GM23338 (cell line): ENCODE results near the gene TBKBP1. TPM values are rescaled to one million over a fixed set of nuclear protein-coding genes. Genes with fewer than 3 reads are reported as not detected.
"Not testable (repeated sequence)": the region's sequence is repeated elsewhere in the genome, so short reads cannot be mapped to it uniquely, and the experiment has no call there.

Source experiments
- ATAC-seq: fragments of 200-7000 bp; cut with Tn5 transposase; 3 replicates; pipeline ENCODE4 v1.9.1; 2020
- DNase-seq: peaks from one replicate; pipeline ENCODE4 v3.0.0-alpha.2; 2015; ENCODE audit warnings: low spot score
- H2AFZ ChIP-seq: fragments of 200-600 bp; sonication (generic); 2 replicates; pipeline ENCODE4 v1.8.0; 2016; ENCODE audit warnings: antibody characterized with exemption, mild to moderate bottlenecking, moderate library complexity
- H3F3A ChIP-seq: fragments of 200-600 bp; sonication (generic); replicated peaks from 2 replicates; pipeline ENCODE4 v1.8.0; 2017; ENCODE audit warnings: antibody characterized with exemption, mixed run types, low read depth
- H3K27ac ChIP-seq: fragments of 200-600 bp; sonication (generic); 2 replicates; pipeline ENCODE4 v1.6.1; 2016; ENCODE audit warnings: low read depth
- H3K27me3 ChIP-seq: fragments of 200-600 bp; sonication (generic); 2 replicates; pipeline ENCODE4 v1.8.0; 2016; ENCODE audit warnings: mild to moderate bottlenecking, mixed run types, moderate library complexity; ENCODE audit not compliant: insufficient read depth
- H3K36me3 ChIP-seq: fragments of 200-600 bp; sonication (generic); 2 replicates; pipeline ENCODE4 v1.8.0; 2016; ENCODE audit warnings: mild to moderate bottlenecking; ENCODE audit not compliant: insufficient read depth
- H3K4me1 ChIP-seq: fragments of 200-600 bp; sonication (generic); 2 replicates; pipeline ENCODE4 v1.8.0; 2016; ENCODE audit warnings: mild to moderate bottlenecking, moderate library complexity; ENCODE audit not compliant: insufficient read depth
- H3K4me2 ChIP-seq: fragments of 200-600 bp; sonication (generic); 2 replicates; pipeline ENCODE4 v1.7.1; 2017; ENCODE audit warnings: mixed run types
- H3K4me3 ChIP-seq: fragments of 200-600 bp; sonication (generic); 2 replicates; pipeline ENCODE4 v1.6.1; 2016; ENCODE audit warnings: mixed run types
- H3K79me2 ChIP-seq: fragments of 200-600 bp; sonication (generic); replicated peaks from 2 replicates; pipeline ENCODE4 v1.8.0; 2017; ENCODE audit warnings: mild to moderate bottlenecking; ENCODE audit not compliant: insufficient read depth
- H3K9me2 ChIP-seq: fragments of 200-600 bp; sonication (generic); 2 replicates; pipeline ENCODE4 v1.8.0; 2017; ENCODE audit not compliant: insufficient read depth
- H4K20me1 ChIP-seq: fragments of 200-600 bp; sonication (generic); replicated peaks from 2 replicates; pipeline ENCODE4 v1.8.0; 2017; ENCODE audit warnings: mild to moderate bottlenecking; ENCODE audit not compliant: insufficient read depth
- H3K27ac Mint-ChIP-seq: 2 replicates; pipeline ENCODE4 v1.8.0; 2020; ENCODE audit warnings: inconsistent platforms, mild to moderate bottlenecking, moderate library complexity, mixed read lengths
- H3K27me3 Mint-ChIP-seq: 3 replicates; pipeline ENCODE4 v1.8.0; 2022; ENCODE audit warnings: low read depth, mild to moderate bottlenecking, moderate library complexity, mixed read lengths, inconsistent platforms; ENCODE audit not compliant: insufficient read depth, poor library complexity
- H3K36me3 Mint-ChIP-seq: 3 replicates; pipeline ENCODE4 v1.8.0; 2021; ENCODE audit warnings: low read depth, mild to moderate bottlenecking, inconsistent platforms, moderate library complexity, mixed read lengths
- H3K4me1 Mint-ChIP-seq: 3 replicates; pipeline ENCODE4 v1.8.0; 2020; ENCODE audit warnings: mild to moderate bottlenecking, inconsistent platforms, mixed read lengths
- H3K4me3 Mint-ChIP-seq: 3 replicates; pipeline ENCODE4 v1.8.0; 2021; ENCODE audit warnings: moderate library complexity, mild to moderate bottlenecking, inconsistent platforms, mixed read lengths
- H3K9me3 Mint-ChIP-seq: 3 replicates; pipeline ENCODE4 v1.8.0; 2020; ENCODE audit warnings: moderate library complexity, mild to moderate bottlenecking, inconsistent platforms, mixed read lengths
- EZH2 ChIP-seq: fragments of 200-600 bp; sonication (generic); IDR thresholded peaks from one replicate; pipeline ENCODE4 v1.8.0; 2017; ENCODE audit warnings: antibody characterized with exemption, mild to moderate bottlenecking, low read depth; ENCODE audit not compliant: unreplicated experiment
- EZH2phosphoT487 ChIP-seq: fragments of 200-600 bp; sonication (generic); IDR thresholded peaks from one replicate; pipeline ENCODE4 v1.8.1; 2018; ENCODE audit warnings: antibody characterized with exemption; ENCODE audit not compliant: unreplicated experiment
- JUNB ChIP-seq: IDR thresholded peaks from one replicate; pipeline ENCODE4 v1.6.1; 2016; ENCODE audit warnings: antibody characterized with exemption; ENCODE audit not compliant: unreplicated experiment
- POLR2AphosphoS5 ChIP-seq: IDR thresholded peaks from 2 replicates; pipeline ENCODE4 v1.6.1; 2016; ENCODE audit warnings: antibody characterized with exemption, low read depth
- ZNF331 ChIP-seq: fragments of 250-450 bp; sonication (Bioruptor Pico); IDR thresholded peaks from 2 replicates; pipeline ENCODE4 v1.5.0; 2020; ENCODE audit warnings: low read depth, mild to moderate bottlenecking, moderate library complexity
- polyA plus RNA-seq: library from polyadenylated mRNA; unstranded; fragments of >200 nt; fragmentation: Nextera tagmentation; extraction: Ambion mirVana; gene quantifications from 2 replicates; pipeline ENCODE4 v1.2.1, GENCODE V29; 2016
- total RNA-seq: library from RNA; depleted of rRNA; stranded (reverse); fragments of >200 nt; shearing (Covaris generic); gene quantifications from 2 replicates; pipeline ENCODE4 v1.2.3, GENCODE V29; 2014
- TF ChIP-seq, protein P1 (sequence below), 2 experiments: fragments of 200-600 bp in 1 of 2; sonication (generic) in 1 of 2; conservative IDR thresholded peaks; 2 replicates each; pipeline versions ENCODE4 v1.5.1 to v1.6.1; 2016 to 2017; ENCODE audit warnings: antibody characterized with exemption in 2 of 2, low read depth in 2 of 2, mild to moderate bottlenecking in 2 of 2, moderate library complexity in 1 of 2
- TF ChIP-seq, protein P2 (sequence below): IDR thresholded peaks from one replicate; pipeline ENCODE4 v1.6.1; 2018; ENCODE audit warnings: antibody characterized with exemption; ENCODE audit not compliant: unreplicated experiment

TBKBP1 gene
- total and polyA plus RNA-seq, 2 experiments from 2014 or later: 2.5 to 12.1 TPM

GRCh38 chr17:47682138-47682537 is 11.8 kb upstream of the TBKBP1 start:
- Histone ChIP-seq H3K4me1 (peaks cover 4% of the 10 kb centered on the region), H3K79me2 (no peaks in the 10 kb centered on the region), H3K9me2 (no peaks in the 10 kb centered on the region), H3K4me3 (no peak overlapping the region), H3K4me2 (no peak overlapping the region), H4K20me1 (peaks cover 35% of the 10 kb centered on the region; the same call in 1 of the 2 replicates), H3K27ac (0 out of 2 replicates have a peak overlapping the region, but pooled peaks have one; percentile 34), H3F3A (peaks cover 44% of the 10 kb centered on the region), H2AFZ (no peak overlapping the region), H3K27me3 (no peaks in the 10 kb centered on the region), H3K36me3 (peaks cover 64% of the 10 kb centered on the region)
- H3K27me3 Mint-ChIP-seq: peaks cover 17% of the 10 kb centered on the region
- H3K27ac Mint-ChIP-seq: no peak overlapping the region
- no peak overlapping the region for H3K4me3 Mint-ChIP-seq
- H3K9me3 Mint-ChIP-seq: no peaks in the 10 kb centered on the region
- ATAC-seq (no peak), DNase-seq (no peak)
- TF ChIP-seq JUNB: no peak
- peaks cover 80% of the 10 kb centered on the region for H3K36me3 Mint-ChIP-seq
- peaks cover 17% of the 10 kb centered on the region for H3K4me1 Mint-ChIP-seq

DNA sequence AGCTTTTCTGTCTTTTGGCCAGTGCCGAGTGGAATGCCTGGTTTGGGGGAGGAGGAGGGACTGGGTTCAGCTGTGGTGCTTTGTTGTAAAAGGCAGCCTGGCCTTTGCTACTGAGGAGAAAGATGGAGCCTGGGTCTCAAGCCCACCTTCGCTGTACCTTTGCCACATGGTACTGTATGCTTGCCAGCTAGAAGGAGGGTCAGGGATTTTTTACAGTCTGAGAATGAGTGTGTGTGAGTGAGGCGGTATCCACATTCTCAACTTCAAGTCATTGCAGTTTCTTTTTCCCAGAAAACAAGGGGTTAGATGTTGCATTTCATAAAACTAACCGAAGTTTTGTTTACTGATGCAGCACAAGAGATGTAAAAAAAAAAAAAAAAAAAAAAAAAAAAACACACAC is 11.2 kb upstream of the TBKBP1 start:
- H3K36me3 Mint-ChIP-seq: peaks cover 74% of the 10 kb centered on the region

DNA sequence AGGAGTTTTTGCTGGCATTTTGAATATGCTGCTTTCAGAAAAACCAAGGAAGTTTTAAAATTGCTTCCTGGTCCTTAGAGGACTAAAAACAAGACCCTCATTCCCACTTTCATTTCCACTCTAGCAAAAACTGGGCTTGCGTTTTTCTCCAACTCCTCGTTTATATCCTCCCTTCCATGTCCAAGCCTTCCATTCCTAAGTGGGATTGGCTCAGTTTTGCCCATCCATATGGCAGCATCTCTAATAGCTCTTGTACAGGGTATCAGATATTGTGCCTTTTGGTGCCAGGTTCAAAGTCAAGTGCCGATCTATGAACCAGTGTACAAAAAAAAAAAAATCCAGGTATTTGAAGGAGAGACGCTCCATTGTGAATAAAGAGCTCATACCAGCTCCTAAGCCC is 9.9 kb upstream of the TBKBP1 start:
- Histone ChIP-seq H3K36me3 (peaks cover 45% of the 10 kb centered on the region), H3K27ac (peak overlapping the region; percentile 65)
- no peak for ATAC-seq
- TF ChIP-seq EZH2phosphoT487: no peak
- TF ChIP-seq JUNB: no peak
- no peak for TF ChIP-seq EZH2
- TF ChIP-seq ZNF331 (CRISPR knock-in tag): no peak
- TF ChIP-seq, protein P1, sequence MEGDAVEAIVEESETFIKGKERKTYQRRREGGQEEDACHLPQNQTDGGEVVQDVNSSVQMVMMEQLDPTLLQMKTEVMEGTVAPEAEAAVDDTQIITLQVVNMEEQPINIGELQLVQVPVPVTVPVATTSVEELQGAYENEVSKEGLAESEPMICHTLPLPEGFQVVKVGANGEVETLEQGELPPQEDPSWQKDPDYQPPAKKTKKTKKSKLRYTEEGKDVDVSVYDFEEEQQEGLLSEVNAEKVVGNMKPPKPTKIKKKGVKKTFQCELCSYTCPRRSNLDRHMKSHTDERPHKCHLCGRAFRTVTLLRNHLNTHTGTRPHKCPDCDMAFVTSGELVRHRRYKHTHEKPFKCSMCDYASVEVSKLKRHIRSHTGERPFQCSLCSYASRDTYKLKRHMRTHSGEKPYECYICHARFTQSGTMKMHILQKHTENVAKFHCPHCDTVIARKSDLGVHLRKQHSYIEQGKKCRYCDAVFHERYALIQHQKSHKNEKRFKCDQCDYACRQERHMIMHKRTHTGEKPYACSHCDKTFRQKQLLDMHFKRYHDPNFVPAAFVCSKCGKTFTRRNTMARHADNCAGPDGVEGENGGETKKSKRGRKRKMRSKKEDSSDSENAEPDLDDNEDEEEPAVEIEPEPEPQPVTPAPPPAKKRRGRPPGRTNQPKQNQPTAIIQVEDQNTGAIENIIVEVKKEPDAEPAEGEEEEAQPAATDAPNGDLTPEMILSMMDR (conservative IDR thresholded peaks at IDR 0.05; ENCODE audit: low read depth in 2 of 2): no peak
- no peak for TF ChIP-seq POLR2AphosphoS5
- TF ChIP-seq, protein P2, sequence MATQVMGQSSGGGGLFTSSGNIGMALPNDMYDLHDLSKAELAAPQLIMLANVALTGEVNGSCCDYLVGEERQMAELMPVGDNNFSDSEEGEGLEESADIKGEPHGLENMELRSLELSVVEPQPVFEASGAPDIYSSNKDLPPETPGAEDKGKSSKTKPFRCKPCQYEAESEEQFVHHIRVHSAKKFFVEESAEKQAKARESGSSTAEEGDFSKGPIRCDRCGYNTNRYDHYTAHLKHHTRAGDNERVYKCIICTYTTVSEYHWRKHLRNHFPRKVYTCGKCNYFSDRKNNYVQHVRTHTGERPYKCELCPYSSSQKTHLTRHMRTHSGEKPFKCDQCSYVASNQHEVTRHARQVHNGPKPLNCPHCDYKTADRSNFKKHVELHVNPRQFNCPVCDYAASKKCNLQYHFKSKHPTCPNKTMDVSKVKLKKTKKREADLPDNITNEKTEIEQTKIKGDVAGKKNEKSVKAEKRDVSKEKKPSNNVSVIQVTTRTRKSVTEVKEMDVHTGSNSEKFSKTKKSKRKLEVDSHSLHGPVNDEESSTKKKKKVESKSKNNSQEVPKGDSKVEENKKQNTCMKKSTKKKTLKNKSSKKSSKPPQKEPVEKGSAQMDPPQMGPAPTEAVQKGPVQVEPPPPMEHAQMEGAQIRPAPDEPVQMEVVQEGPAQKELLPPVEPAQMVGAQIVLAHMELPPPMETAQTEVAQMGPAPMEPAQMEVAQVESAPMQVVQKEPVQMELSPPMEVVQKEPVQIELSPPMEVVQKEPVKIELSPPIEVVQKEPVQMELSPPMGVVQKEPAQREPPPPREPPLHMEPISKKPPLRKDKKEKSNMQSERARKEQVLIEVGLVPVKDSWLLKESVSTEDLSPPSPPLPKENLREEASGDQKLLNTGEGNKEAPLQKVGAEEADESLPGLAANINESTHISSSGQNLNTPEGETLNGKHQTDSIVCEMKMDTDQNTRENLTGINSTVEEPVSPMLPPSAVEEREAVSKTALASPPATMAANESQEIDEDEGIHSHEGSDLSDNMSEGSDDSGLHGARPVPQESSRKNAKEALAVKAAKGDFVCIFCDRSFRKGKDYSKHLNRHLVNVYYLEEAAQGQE: no peak

More for the DNA sequence above, 11.2 kb upstream of the TBKBP1 start:
- H3K79me2 ChIP-seq, H3K4me3 Mint-ChIP-seq, ATAC-seq, H3K9me3 Mint-ChIP-seq, DNase-seq, H2AFZ ChIP-seq, H3K4me2 ChIP-seq, H3K27me3 ChIP-seq, H3K9me2 ChIP-seq, H3K4me1 ChIP-seq, H3K4me3 ChIP-seq: not testable (repeated sequence)
- Histone ChIP-seq H3K36me3 (peaks cover 58% of the 10 kb centered on the region), H3F3A (peaks cover 43% of the 10 kb centered on the region), H3K27ac (0 out of 2 replicates have a peak overlapping the region, but pooled peaks have one; percentile 34), H4K20me1 (peaks cover 31% of the 10 kb centered on the region; the same call in 1 of the 2 replicates)
- peaks cover 23% of the 10 kb centered on the region for H3K4me1 Mint-ChIP-seq
- H3K27ac Mint-ChIP-seq: peak overlapping the region; percentile 12; the same call in 1 of the 2 replicates
- peaks cover 15% of the 10 kb centered on the region for H3K27me3 Mint-ChIP-seq

More for the DNA sequence above, 9.9 kb upstream of the TBKBP1 start:
- H3K36me3 Mint-ChIP-seq: peaks cover 63% of the 10 kb centered on the region
- Histone ChIP-seq H3K9me2 (no peaks in the 10 kb centered on the region), H3F3A (peaks cover 41% of the 10 kb centered on the region), H3K79me2 (no peaks in the 10 kb centered on the region), H3K4me2 (no peak overlapping the region), H4K20me1 (peaks cover 28% of the 10 kb centered on the region; the same call in 1 of the 2 replicates), H3K4me1 (peaks cover 9% of the 10 kb centered on the region), H3K4me3 (no peak overlapping the region), H2AFZ (no peak overlapping the region), H3K27me3 (no peaks in the 10 kb centered on the region)
- H3K4me3 Mint-ChIP-seq: no peak overlapping the region
- H3K9me3 Mint-ChIP-seq: no peaks in the 10 kb centered on the region
- H3K27me3 Mint-ChIP-seq: peaks cover 15% of the 10 kb centered on the region
- H3K4me1 Mint-ChIP-seq: peaks cover 27% of the 10 kb centered on the region
- DNase-seq: no peak
- H3K27ac Mint-ChIP-seq: no peak overlapping the region
